HG03571 (cell line): ENCODE results near the gene TNNC2.
A peak's percentile ranks its signal among the peaks of the same experiment; 100 is the strongest.
"Not testable (repeated sequence)": the region's sequence is repeated elsewhere in the genome, so short reads cannot be mapped to it uniquely, and the experiment has no call there.

Source experiments
- ATAC-seq: cut with Tn5 transposase; IDR thresholded peaks from one replicate; pipeline ENCODE4 v1.9.1; 2021; ENCODE audit not compliant: unreplicated experiment

The TNNC2 gene

DNA sequence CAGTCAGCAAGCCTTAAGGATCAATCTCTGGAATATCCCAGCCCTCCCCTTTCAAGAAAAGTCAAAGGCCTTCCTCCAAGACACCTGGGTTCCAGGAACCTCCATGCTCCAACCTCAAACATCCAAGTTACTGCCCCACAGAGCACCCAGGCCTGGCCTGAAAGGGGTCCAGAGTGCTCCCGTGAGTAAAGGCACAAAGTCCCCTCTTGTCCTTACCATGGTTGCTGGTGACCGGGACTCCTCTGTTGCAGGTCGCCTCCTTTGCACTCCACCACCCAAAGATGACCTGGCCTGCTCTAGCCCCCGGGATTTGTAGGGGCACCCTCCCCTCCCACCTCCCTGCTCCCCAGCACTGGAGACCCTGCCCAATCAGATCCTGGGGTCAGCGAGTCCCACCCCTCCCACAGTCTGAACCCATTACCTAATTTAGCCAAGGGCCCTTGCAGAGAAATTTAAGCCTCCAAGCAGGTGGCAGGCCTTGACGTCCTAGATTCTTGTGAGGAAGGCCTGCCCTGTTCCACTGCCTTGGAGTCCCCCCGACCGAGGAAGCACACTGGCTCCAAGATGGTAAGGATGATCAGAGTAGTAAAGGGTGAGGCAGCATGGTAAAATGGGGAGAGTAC is at the start of gene TNNC2:
TNNC2 (minus strand) TSS at position 283 of the 623 bp plus-strand sequence; CDS start at position 219, 64 bp downstream.
- ATAC-seq: no peak

DNA sequence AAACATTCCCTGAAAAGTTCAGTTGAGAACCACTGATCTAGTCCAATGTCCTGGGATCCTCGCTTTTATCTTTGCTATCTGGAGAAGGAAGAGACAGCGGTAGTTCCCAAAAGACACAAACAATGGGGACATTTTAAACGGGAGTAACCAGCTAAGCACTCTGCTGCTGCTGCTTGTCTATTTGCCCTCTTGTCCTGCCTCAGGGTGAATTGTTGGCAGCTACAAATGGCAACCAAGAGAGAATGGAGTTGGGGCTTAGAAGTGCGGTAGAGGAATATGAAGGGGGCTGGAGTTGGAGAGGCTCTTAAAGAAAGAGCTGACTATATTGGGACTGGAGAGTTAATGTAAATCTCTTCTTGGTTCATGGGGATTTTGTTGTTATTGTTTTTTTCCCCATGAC is 47.5 kb upstream of the TNNC2 start:
- ATAC-seq: no peak

- not testable (repeated sequence) for ATAC-seq
Measured at GRCh38 chr20:45874104-45874481, 47.0 kb upstream of the TNNC2 start.

GRCh38 chr20:45873409-45874103 is 46.4 kb upstream of the TNNC2 start:
- no peak for ATAC-seq

DNA sequence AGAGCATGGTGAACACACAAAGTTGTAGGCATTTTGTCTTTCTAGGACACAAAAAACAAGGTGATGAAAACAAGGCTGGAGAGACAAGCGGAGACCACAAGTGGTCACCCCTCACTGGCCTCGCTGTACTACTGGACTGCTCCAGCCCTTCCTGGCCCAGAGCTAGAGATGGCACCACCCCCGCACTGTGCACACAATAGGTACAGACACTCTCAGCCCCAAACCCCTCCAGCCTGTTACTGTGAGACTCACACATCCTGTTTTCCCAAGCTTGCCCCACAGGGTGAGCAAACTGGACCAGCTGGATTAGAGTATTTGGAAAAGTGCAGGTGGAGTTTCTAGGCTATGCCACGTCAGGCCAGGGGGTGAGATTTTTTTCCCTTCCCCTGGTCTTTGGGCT is 45.5 kb upstream of the TNNC2 start:
- no peak for ATAC-seq

DNA sequence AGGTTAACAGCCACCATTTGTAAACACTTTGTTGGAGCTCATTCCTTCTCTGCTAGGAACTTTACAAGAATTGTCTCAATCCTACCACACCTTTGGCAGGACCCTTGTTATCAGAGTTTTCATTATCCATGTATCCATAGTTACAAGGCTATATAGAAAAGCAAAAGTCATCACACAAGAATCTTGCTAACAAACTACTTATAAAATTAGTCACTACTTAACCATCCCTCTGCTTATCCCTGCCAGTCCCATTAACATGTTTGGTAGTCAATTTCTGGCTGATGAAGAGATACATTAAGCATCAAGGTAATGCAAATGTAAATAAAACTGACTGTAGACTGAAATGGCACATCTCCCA is 40.7 kb upstream of the TNNC2 start:
- ATAC-seq: no peak

GRCh38 chr20:45867136-45867818 is 40.2 kb upstream of the TNNC2 start:
- ATAC-seq: no peak

DNA sequence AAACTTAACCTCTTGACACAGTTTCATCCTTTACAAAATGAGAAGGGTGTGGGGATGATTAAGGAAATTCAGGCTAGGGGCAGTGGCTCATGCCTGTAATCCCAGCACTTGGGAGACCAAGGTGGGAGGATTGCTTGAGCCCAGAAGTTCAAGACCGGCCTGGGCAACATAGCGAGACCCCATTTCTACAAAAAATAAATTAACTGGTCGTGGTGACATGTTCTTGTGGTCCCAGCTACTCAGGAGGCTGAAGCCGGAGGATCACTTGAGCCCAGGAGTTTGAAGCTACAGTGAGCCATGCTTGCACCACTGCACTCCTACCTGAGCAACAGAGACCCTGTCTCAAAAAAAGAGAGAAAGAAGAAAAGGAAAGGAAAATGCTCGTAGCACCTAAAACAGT is 39.3 kb upstream of the TNNC2 start:
- no peak for ATAC-seq

GRCh38 chr20:45863543-45864470 is 36.7 kb upstream of the TNNC2 start:
- ATAC-seq: no peak

DNA sequence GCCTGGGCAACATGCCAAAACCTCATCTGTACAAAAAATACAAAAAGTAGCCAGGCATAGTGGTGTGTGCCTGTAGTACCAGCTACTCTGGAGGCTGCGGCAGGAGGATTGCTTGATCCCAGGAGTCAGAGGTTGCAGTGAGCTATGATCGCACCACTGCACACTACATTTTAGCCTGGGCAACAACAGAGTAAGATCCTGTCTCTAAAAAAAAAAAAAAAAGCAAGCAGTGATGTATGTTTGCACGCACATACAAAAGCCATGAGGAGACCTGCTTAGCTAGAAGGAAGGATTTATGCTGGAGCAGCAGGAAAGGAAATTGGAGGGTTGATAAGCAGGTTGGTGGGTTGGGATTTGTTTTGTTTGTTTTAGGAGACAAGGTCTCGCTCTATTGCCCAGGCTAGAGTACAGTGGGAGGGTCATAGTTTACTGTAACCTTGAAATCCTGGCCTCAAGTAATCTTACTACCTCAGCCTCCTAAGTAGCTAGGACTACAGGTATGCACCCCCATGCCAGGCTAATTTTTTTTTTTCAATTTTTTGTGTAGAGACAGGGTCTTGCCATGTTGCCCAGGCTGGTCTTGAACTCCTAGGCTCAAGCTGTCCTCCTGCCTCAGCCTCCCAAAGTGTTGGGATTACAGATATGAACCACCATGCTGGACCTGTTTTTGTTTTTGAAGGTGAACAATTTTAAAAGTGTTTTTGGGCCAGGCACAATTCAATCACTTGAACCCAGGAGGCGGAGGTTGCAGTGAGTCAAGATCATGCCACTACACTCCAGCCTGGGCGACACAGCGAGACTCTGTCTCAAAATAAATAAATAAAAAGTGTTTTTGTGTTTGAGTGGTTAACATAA is 34.3 kb upstream of the TNNC2 start:
- no peak for ATAC-seq

DNA sequence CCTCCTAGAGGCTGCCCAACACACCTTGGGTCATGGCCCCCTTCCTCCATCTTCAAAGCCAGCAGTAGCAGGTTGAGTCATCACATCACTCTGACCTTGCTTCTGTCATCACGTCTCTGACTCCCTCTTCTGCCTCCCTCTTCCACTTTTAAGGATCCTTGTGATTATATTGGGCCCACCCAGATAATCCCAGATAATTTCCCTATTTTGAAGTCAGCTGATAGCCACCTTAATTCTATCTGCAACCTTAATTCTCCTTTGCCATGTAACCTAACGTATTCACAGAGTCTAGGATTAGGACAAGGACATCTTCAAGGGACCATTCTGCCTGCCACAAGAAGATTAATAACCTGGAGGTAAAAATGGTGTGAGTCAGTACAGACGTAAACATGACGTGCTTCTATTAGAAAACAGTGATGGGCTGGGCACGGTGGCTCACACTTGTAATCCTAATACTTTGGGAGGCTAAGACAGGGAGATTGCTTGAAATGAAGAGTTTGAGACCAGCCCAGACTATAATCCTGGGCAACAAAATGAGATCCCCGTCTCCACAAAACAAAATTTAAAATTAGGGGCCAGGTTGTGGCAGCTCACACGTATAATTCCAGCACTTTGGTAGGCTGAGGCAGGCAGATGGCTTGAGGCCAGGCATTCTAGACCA is 33.6 kb upstream of the TNNC2 start:
- ATAC-seq: no peak

DNA sequence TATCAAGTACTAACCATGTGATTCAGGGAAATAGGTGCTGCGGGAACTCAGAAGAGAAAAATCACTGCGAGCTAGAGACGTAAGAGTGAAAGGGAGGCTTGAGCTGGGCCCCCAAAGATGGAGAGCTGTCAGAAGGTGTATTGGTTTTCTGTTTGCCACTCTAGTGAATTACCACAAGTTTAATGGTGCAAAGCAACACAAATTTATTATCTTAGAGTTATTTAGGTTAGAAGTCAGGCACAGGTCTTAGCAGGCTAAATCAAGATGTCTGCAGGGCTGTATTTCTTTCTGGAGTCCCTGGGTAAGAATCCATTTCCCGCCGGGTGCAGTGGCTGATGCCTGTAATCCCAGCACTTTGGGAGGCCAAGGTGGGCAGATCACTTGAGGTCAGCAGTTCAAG is 32.8 kb upstream of the TNNC2 start:
- no peak for ATAC-seq

DNA sequence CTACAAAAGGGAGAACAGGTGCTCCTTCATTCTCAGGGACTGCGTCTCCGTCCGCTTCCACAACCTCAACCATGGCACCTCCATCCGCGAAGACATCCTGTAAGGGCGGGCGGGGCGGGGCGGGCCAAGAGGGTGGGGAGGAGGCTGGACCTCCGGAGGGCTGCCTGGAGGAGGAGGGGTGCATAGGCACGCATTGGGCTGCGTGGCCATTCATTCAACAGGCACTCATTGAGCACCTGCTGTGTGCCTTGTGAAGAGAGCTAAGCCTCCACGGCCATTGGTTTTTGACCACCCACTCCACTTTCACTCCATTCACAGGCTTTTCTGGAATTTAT is 30.7 kb upstream of the TNNC2 start:
- ATAC-seq: no peak

GRCh38 chr20:45857114-45857881 is 30.2 kb upstream of the TNNC2 start, which contains the start of the genes ACOT8 and ZSWIM3:
Gene ACOT8, minus strand, starts transcription at chr20:45857392. Its CDS starts 77 bp downstream, at chr20:45857315.
Gene ZSWIM3, plus strand, starts transcription at chr20:45857614. Its CDS starts 212 bp downstream, at chr20:45857826.
- ATAC-seq: peak; percentile 89

- ATAC-seq: no peak
Measured at GRCh38 chr20:45853484-45853883, 26.4 kb upstream of the TNNC2 start.

GRCh38 chr20:45852326-45852725 is 25.2 kb upstream of the TNNC2 start:
- no peak for ATAC-seq

GRCh38 chr20:45851501-45851900 is 24.4 kb upstream of the TNNC2 start:
- no peak for ATAC-seq

DNA sequence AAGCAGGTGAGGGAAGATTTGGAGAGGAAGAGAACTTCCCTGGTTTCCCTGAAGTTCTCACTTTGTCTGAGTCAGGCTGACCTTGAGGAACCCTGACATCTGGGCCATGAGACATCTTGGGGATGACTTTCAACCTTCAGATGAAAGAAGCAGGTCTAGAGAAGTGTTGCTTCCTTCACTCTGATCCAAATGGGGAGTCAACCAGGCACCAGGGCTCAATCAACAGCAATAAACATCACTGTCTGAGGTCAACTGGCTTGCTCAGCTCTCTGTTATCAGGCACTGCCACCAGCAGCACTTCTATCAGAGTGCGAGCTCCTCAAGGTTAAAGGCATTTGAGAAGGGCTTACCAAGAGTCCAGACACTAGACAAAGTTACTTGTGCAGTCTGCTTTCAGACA is 23.8 kb upstream of the TNNC2 start:
- ATAC-seq: no peak

DNA sequence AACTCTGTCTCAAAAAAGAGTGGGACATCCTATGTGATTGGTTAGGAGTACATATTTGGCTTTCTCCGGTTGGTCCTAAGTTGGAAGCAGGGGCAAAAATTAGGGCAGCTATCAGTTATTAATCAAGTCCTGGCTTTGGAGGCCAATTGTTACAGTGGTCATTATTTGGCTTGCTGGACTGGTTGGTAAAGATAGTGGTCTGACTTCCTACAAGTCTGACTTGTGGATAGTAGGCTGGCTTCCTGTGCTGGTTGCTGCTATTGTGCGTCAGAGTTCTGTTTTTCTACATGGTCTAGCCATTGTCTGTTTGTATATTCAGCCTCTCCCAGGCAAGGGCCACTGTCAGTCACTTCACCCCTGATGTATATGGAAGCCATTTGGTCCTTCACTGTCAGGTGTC is 23.1 kb upstream of the TNNC2 start:
- ATAC-seq: no peak
